ENCODE measurements around the gene MXRA8. TPM values are rescaled to one million over a fixed set of nuclear protein-coding genes. Genes with fewer than 3 reads are reported as not detected.

The MXRA8 gene
- total and polyA plus RNA-seq, 9 of the 15 experiments (the other 6 are each of a cell fraction or from before 2014, with no cell fraction given): 0.66 to 11.3 (median 6.3) TPM

DNA sequence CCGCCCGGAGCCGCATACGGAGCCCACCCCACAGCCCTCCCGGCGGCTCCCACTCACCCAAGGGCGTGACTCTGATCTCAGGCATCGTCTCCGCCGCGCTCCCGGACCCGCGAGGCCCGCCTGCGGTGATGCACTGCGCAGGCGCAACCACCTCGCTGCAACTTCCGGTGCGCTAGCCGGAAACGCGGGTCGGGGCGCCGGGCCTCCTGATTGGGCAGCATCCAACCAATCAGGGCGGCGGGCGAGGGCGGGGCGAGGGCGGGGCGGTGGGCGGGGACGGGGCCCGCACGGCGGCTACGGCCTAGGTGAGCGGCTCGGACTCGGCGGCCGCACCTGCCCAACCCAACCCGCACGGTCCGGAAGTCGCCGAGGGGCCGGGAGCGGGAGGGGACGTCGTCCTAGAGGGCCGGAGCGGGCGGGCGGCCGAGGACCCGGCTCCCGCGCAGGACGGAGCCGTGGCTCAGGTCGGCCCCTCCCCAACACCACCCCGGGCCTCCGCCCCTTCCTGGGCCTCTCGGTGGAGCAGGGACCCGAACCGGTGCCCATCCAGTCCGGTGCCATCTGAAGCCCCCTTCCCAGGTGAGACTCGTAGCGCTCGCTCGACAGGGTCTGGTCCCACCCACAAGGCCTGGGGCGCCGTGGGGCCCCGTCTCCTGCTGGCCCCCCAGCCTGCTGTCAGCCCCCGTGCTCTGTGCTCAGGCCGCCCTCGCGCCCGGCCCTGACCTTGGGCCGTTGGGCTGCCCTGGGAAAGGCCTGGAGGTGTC is 33.6 kb downstream of the MXRA8 start, which contains the start of the genes CPTP and INTS11 (continued):
- TF ChIP-seq, protein P1, sequence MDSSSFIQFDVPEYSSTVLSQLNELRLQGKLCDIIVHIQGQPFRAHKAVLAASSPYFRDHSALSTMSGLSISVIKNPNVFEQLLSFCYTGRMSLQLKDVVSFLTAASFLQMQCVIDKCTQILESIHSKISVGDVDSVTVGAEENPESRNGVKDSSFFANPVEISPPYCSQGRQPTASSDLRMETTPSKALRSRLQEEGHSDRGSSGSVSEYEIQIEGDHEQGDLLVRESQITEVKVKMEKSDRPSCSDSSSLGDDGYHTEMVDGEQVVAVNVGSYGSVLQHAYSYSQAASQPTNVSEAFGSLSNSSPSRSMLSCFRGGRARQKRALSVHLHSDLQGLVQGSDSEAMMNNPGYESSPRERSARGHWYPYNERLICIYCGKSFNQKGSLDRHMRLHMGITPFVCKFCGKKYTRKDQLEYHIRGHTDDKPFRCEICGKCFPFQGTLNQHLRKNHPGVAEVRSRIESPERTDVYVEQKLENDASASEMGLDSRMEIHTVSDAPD (CRISPR knock-in tag; IDR thresholded peaks at IDR 0.05): no peak
- TF ChIP-seq, protein P2, sequence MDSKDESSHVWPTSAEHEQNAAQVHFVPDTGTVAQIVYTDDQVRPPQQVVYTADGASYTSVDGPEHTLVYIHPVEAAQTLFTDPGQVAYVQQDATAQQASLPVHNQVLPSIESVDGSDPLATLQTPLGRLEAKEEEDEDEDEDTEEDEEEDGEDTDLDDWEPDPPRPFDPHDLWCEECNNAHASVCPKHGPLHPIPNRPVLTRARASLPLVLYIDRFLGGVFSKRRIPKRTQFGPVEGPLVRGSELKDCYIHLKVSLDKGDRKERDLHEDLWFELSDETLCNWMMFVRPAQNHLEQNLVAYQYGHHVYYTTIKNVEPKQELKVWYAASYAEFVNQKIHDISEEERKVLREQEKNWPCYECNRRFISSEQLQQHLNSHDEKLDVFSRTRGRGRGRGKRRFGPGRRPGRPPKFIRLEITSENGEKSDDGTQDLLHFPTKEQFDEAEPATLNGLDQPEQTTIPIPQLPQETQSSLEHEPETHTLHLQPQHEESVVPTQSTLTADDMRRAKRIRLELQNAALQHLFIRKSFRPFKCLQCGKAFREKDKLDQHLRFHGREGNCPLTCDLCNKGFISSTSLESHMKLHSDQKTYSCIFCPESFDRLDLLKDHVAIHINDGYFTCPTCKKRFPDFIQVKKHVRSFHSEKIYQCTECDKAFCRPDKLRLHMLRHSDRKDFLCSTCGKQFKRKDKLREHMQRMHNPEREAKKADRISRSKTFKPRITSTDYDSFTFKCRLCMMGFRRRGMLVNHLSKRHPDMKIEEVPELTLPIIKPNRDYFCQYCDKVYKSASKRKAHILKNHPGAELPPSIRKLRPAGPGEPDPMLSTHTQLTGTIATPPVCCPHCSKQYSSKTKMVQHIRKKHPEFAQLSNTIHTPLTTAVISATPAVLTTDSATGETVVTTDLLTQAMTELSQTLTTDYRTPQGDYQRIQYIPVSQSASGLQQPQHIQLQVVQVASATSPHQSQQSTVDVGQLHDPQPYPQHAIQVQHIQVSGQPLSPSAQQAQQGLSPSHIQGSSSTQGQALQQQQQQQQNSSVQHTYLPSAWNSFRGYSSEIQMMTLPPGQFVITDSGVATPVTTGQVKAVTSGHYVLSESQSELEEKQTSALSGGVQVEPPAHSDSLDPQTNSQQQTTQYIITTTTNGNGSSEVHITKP (IDR thresholded peaks at IDR 0.05; ENCODE audit: partially characterized antibody): no peak
- TF ChIP-seq KLF6 (CRISPR knock-in tag; IDR thresholded peaks at IDR 0.05; ENCODE audit: borderline replicate concordance) (no peak), ARHGAP35 (IDR thresholded peaks at IDR 0.05; ENCODE audit: partially characterized antibody) (no peak), MCM7 (IDR thresholded peaks at IDR 0.05) (no peak), NCOA4 (IDR thresholded peaks at IDR 0.05; ENCODE audit: partially characterized antibody) (no peak), RAD21 (CRISPR knock-in tag; conservative IDR thresholded peaks at IDR 0.05 in 1 of 2, IDR thresholded peaks at IDR 0.05 in 1 of 2) (0 out of 4 replicates have a peak, but pooled peaks of 1 of the 2 experiments have one; percentile 3), ZNF551 (CRISPR knock-in tag; IDR thresholded peaks at IDR 0.05) (no peak), CC2D1A (IDR thresholded peaks at IDR 0.05) (no peak)
- TF ChIP-seq, protein P3, sequence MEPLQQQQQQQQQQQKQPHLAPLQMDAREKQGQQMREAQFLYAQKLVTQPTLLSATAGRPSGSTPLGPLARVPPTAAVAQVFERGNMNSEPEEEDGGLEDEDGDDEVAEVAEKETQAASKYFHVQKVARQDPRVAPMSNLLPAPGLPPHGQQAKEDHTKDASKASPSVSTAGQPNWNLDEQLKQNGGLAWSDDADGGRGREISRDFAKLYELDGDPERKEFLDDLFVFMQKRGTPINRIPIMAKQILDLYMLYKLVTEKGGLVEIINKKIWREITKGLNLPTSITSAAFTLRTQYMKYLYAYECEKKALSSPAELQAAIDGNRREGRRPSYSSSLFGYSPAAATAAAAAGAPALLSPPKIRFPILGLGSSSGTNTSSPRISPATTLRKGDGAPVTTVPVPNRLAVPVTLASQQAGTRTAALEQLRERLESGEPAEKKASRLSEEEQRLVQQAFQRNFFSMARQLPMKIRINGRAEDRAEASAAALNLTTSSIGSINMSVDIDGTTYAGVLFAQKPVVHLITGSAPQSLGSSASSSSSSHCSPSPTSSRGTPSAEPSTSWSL (CRISPR knock-in tag; IDR thresholded peaks at IDR 0.05; ENCODE audit: borderline replicate concordance): no peak
- TF ChIP-seq, protein P4, sequence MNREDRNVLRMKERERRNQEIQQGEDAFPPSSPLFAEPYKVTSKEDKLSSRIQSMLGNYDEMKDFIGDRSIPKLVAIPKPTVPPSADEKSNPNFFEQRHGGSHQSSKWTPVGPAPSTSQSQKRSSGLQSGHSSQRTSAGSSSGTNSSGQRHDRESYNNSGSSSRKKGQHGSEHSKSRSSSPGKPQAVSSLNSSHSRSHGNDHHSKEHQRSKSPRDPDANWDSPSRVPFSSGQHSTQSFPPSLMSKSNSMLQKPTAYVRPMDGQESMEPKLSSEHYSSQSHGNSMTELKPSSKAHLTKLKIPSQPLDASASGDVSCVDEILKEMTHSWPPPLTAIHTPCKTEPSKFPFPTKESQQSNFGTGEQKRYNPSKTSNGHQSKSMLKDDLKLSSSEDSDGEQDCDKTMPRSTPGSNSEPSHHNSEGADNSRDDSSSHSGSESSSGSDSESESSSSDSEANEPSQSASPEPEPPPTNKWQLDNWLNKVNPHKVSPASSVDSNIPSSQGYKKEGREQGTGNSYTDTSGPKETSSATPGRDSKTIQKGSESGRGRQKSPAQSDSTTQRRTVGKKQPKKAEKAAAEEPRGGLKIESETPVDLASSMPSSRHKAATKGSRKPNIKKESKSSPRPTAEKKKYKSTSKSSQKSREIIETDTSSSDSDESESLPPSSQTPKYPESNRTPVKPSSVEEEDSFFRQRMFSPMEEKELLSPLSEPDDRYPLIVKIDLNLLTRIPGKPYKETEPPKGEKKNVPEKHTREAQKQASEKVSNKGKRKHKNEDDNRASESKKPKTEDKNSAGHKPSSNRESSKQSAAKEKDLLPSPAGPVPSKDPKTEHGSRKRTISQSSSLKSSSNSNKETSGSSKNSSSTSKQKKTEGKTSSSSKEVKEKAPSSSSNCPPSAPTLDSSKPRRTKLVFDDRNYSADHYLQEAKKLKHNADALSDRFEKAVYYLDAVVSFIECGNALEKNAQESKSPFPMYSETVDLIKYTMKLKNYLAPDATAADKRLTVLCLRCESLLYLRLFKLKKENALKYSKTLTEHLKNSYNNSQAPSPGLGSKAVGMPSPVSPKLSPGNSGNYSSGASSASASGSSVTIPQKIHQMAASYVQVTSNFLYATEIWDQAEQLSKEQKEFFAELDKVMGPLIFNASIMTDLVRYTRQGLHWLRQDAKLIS (CRISPR knock-in tag; IDR thresholded peaks at IDR 0.05): no peak
